Skeletal muscle satellite cell (primary cell): Measurements from ENCODE around the gene SAMD11. TPM values are rescaled to one million over a fixed set of nuclear protein-coding genes. Genes with fewer than 3 reads are reported as not detected.
"Not testable (repeated sequence)": the region's sequence is repeated elsewhere in the genome, so short reads cannot be mapped to it uniquely, and the experiment has no call there.

Source experiments
- H3K27me3 ChIP-seq: 2 replicates; pipeline ENCODE4 v1.7.0; 2013; ENCODE audit warnings: low read length; ENCODE audit not compliant: control insufficient read depth, insufficient read depth
- H3K36me3 ChIP-seq: 2 replicates; pipeline ENCODE4 v1.7.0; 2013; ENCODE audit warnings: mild to moderate bottlenecking, control low read depth, low read length; ENCODE audit not compliant: insufficient read depth
- H3K4me1 ChIP-seq: 2 replicates; pipeline ENCODE4 v1.7.0; 2013; ENCODE audit warnings: low read length; ENCODE audit not compliant: control insufficient read depth, insufficient read depth
- H3K4me2 ChIP-seq: 2 replicates; pipeline ENCODE4 v1.7.0; 2013; ENCODE audit warnings: mild to moderate bottlenecking, low read length
- H3K4me3 ChIP-seq: 2 replicates; pipeline ENCODE4 v1.7.0; 2013; ENCODE audit warnings: low read length
- H3K9ac ChIP-seq: 2 replicates; pipeline ENCODE4 v1.7.0; 2013; ENCODE audit warnings: mild to moderate bottlenecking, low read depth, low read length, moderate library complexity
- H3K9me3 ChIP-seq: replicated peaks from 2 replicates; pipeline ENCODE4 v1.7.0; 2013; ENCODE audit warnings: mild to moderate bottlenecking, control low read depth, low read length
- total RNA-seq: library from RNA; depleted of rRNA; stranded (reverse); fragments of >200 nt; gene quantifications from 2 replicates; pipeline ENCODE4 v1.2.3, GENCODE V29; 2012; rRNA removed

SAMD11 gene
- total RNA-seq = 4.2 and 7.1 TPM in 2 replicates

GRCh38 chr1:923131-923990 lies at the start of gene SAMD11:
SAMD11 (plus strand) TSS chr1:923923; CDS start chr1:924432, 509 bp downstream.
- Histone ChIP-seq H3K9me3 (no peaks in the 10 kb centered on the region), H3K9ac (peak within 1 kb of the TSS; percentile 41), H3K36me3 (no peaks in the 10 kb centered on the region), H3K4me3 (peak within 1 kb of the TSS; percentile 77), H3K4me2 (peak within 1 kb of the TSS; percentile 82), H3K4me1 (peaks cover 39% of the 10 kb centered on the region), H3K27me3 (peaks cover 28% of the 10 kb centered on the region)

- H3K27me3 ChIP-seq = peaks cover 41% of the 10 kb centered on the region
- not testable (repeated sequence) for H3K4me3 ChIP-seq, H3K4me2 ChIP-seq, H3K4me1 ChIP-seq, H3K36me3 ChIP-seq, H3K9ac ChIP-seq, H3K9me3 ChIP-seq
Measured at GRCh38 chr1:876428-877208, 47.1 kb upstream of the SAMD11 start.

GRCh38 chr1:877209-877986 lies 46.3 kb upstream of the SAMD11 start:
- not testable (repeated sequence) for H3K9me3 ChIP-seq, H3K4me2 ChIP-seq, H3K4me3 ChIP-seq, H3K36me3 ChIP-seq, H3K9ac ChIP-seq, H3K4me1 ChIP-seq
- H3K27me3 ChIP-seq = peaks cover 42% of the 10 kb centered on the region

GRCh38 chr1:880511-880910 lies 43.2 kb upstream of the SAMD11 start:
- not testable (repeated sequence) for H3K36me3 ChIP-seq, H3K4me3 ChIP-seq

GRCh38 chr1:880915-881314 lies 42.8 kb upstream of the SAMD11 start:
- peaks cover 42% of the 10 kb centered on the region for H3K27me3 ChIP-seq
- H3K36me3 ChIP-seq, H3K4me2 ChIP-seq, H3K9ac ChIP-seq, H3K4me3 ChIP-seq, H3K9me3 ChIP-seq, H3K4me1 ChIP-seq: not testable (repeated sequence)

More at GRCh38 chr1:880511-880910, 43.2 kb upstream of the SAMD11 start:
- not testable (repeated sequence) for H3K4me2 ChIP-seq, H3K9me3 ChIP-seq, H3K9ac ChIP-seq, H3K4me1 ChIP-seq
- H3K27me3 ChIP-seq = peaks cover 40% of the 10 kb centered on the region

- Histone ChIP-seq H3K4me1 (no peaks in the 10 kb centered on the region), H3K4me3 (no peak overlapping the region), H3K9me3 (no peaks in the 10 kb centered on the region), H3K9ac (no peak overlapping the region), H3K27me3 (peaks cover 58% of the 10 kb centered on the region), H3K4me2 (no peak overlapping the region), H3K36me3 (no peaks in the 10 kb centered on the region)
Measured at GRCh38 chr1:886311-886710, 37.4 kb upstream of the SAMD11 start.

GRCh38 chr1:886760-887159 lies 37.0 kb upstream of the SAMD11 start:
- Histone ChIP-seq H3K27me3 (peaks cover 56% of the 10 kb centered on the region), H3K9me3 (no peaks in the 10 kb centered on the region), H3K4me3 (no peak overlapping the region), H3K4me1 (no peaks in the 10 kb centered on the region), H3K9ac (no peak overlapping the region), H3K4me2 (no peak overlapping the region), H3K36me3 (no peaks in the 10 kb centered on the region)

- peaks cover 56% of the 10 kb centered on the region for H3K27me3 ChIP-seq
Measured at GRCh38 chr1:888297-888696, 35.4 kb upstream of the SAMD11 start.

GRCh38 chr1:889774-890173 lies 33.9 kb upstream of the SAMD11 start:
- not testable (repeated sequence) for H3K36me3 ChIP-seq, H3K9me3 ChIP-seq, H3K9ac ChIP-seq, H3K4me2 ChIP-seq, H3K4me1 ChIP-seq, H3K4me3 ChIP-seq
- H3K27me3 ChIP-seq = peaks cover 57% of the 10 kb centered on the region

More at GRCh38 chr1:888297-888696, 35.4 kb upstream of the SAMD11 start:
- no peaks in the 10 kb centered on the region for H3K36me3 ChIP-seq
- H3K4me2 ChIP-seq = no peak overlapping the region
- H3K9ac ChIP-seq = no peak overlapping the region
- no peak overlapping the region for H3K4me3 ChIP-seq
- H3K4me1 ChIP-seq = no peaks in the 10 kb centered on the region
- H3K9me3 ChIP-seq = no peaks in the 10 kb centered on the region

- H3K4me2 ChIP-seq, H3K9ac ChIP-seq, H3K9me3 ChIP-seq, H3K4me1 ChIP-seq, H3K36me3 ChIP-seq, H3K4me3 ChIP-seq: not testable (repeated sequence)
- peaks cover 52% of the 10 kb centered on the region for H3K27me3 ChIP-seq
Measured at GRCh38 chr1:890234-890633, 33.5 kb upstream of the SAMD11 start.

- Histone ChIP-seq H3K27me3 (peaks cover 53% of the 10 kb centered on the region), H3K4me3 (no peak overlapping the region), H3K9me3 (no peaks in the 10 kb centered on the region), H3K4me1 (no peaks in the 10 kb centered on the region), H3K36me3 (no peaks in the 10 kb centered on the region), H3K4me2 (no peak overlapping the region), H3K9ac (no peak overlapping the region)
Measured at GRCh38 chr1:890661-891060, 33.1 kb upstream of the SAMD11 start.
